GM23338 (cell line): Measurements from ENCODE around the gene NNT. TPM values are rescaled to one million over a fixed set of nuclear protein-coding genes. Genes with fewer than 3 reads are reported as not detected.

Source experiments
- ATAC-seq: fragments of 200-7000 bp; cut with Tn5 transposase; 3 replicates; pipeline ENCODE4 v1.9.1; 2020
- DNase-seq: peaks from one replicate; pipeline ENCODE4 v3.0.0-alpha.2; 2015; ENCODE audit warnings: low spot score
- H2AFZ ChIP-seq: fragments of 200-600 bp; sonication (generic); 2 replicates; pipeline ENCODE4 v1.8.0; 2016; ENCODE audit warnings: antibody characterized with exemption, mild to moderate bottlenecking, moderate library complexity
- H3F3A ChIP-seq: fragments of 200-600 bp; sonication (generic); replicated peaks from 2 replicates; pipeline ENCODE4 v1.8.0; 2017; ENCODE audit warnings: antibody characterized with exemption, mixed run types, low read depth
- H3K27ac ChIP-seq: fragments of 200-600 bp; sonication (generic); 2 replicates; pipeline ENCODE4 v1.6.1; 2016; ENCODE audit warnings: low read depth
- H3K27me3 ChIP-seq: fragments of 200-600 bp; sonication (generic); 2 replicates; pipeline ENCODE4 v1.8.0; 2016; ENCODE audit warnings: mild to moderate bottlenecking, mixed run types, moderate library complexity; ENCODE audit not compliant: insufficient read depth
- H3K36me3 ChIP-seq: fragments of 200-600 bp; sonication (generic); 2 replicates; pipeline ENCODE4 v1.8.0; 2016; ENCODE audit warnings: mild to moderate bottlenecking; ENCODE audit not compliant: insufficient read depth
- H3K4me1 ChIP-seq: fragments of 200-600 bp; sonication (generic); 2 replicates; pipeline ENCODE4 v1.8.0; 2016; ENCODE audit warnings: mild to moderate bottlenecking, moderate library complexity; ENCODE audit not compliant: insufficient read depth
- H3K4me2 ChIP-seq: fragments of 200-600 bp; sonication (generic); 2 replicates; pipeline ENCODE4 v1.7.1; 2017; ENCODE audit warnings: mixed run types
- H3K4me3 ChIP-seq: fragments of 200-600 bp; sonication (generic); 2 replicates; pipeline ENCODE4 v1.6.1; 2016; ENCODE audit warnings: mixed run types
- H3K79me2 ChIP-seq: fragments of 200-600 bp; sonication (generic); replicated peaks from 2 replicates; pipeline ENCODE4 v1.8.0; 2017; ENCODE audit warnings: mild to moderate bottlenecking; ENCODE audit not compliant: insufficient read depth
- H3K9me2 ChIP-seq: fragments of 200-600 bp; sonication (generic); 2 replicates; pipeline ENCODE4 v1.8.0; 2017; ENCODE audit not compliant: insufficient read depth
- H4K20me1 ChIP-seq: fragments of 200-600 bp; sonication (generic); replicated peaks from 2 replicates; pipeline ENCODE4 v1.8.0; 2017; ENCODE audit warnings: mild to moderate bottlenecking; ENCODE audit not compliant: insufficient read depth
- H3K27ac Mint-ChIP-seq: 2 replicates; pipeline ENCODE4 v1.8.0; 2020; ENCODE audit warnings: inconsistent platforms, mild to moderate bottlenecking, moderate library complexity, mixed read lengths
- H3K27me3 Mint-ChIP-seq: 3 replicates; pipeline ENCODE4 v1.8.0; 2022; ENCODE audit warnings: low read depth, mild to moderate bottlenecking, moderate library complexity, mixed read lengths, inconsistent platforms; ENCODE audit not compliant: insufficient read depth, poor library complexity
- H3K36me3 Mint-ChIP-seq: 3 replicates; pipeline ENCODE4 v1.8.0; 2021; ENCODE audit warnings: low read depth, mild to moderate bottlenecking, inconsistent platforms, moderate library complexity, mixed read lengths
- H3K4me1 Mint-ChIP-seq: 3 replicates; pipeline ENCODE4 v1.8.0; 2020; ENCODE audit warnings: mild to moderate bottlenecking, inconsistent platforms, mixed read lengths
- H3K4me3 Mint-ChIP-seq: 3 replicates; pipeline ENCODE4 v1.8.0; 2021; ENCODE audit warnings: moderate library complexity, mild to moderate bottlenecking, inconsistent platforms, mixed read lengths
- H3K9me3 Mint-ChIP-seq: 3 replicates; pipeline ENCODE4 v1.8.0; 2020; ENCODE audit warnings: moderate library complexity, mild to moderate bottlenecking, inconsistent platforms, mixed read lengths
- CREB1 ChIP-seq: fragments of 250-450 bp; sonication (Bioruptor Pico); IDR thresholded peaks from 2 replicates; pipeline ENCODE4 v1.5.0; 2020; ENCODE audit warnings: low read depth, mild to moderate bottlenecking, moderate library complexity
- EZH2 ChIP-seq: fragments of 200-600 bp; sonication (generic); IDR thresholded peaks from one replicate; pipeline ENCODE4 v1.8.0; 2017; ENCODE audit warnings: antibody characterized with exemption, mild to moderate bottlenecking, low read depth; ENCODE audit not compliant: unreplicated experiment
- EZH2phosphoT487 ChIP-seq: fragments of 200-600 bp; sonication (generic); IDR thresholded peaks from one replicate; pipeline ENCODE4 v1.8.1; 2018; ENCODE audit warnings: antibody characterized with exemption; ENCODE audit not compliant: unreplicated experiment
- JUNB ChIP-seq: IDR thresholded peaks from one replicate; pipeline ENCODE4 v1.6.1; 2016; ENCODE audit warnings: antibody characterized with exemption; ENCODE audit not compliant: unreplicated experiment
- NANOG ChIP-seq: IDR thresholded peaks from 2 replicates; pipeline ENCODE4 v1.6.1; 2016; ENCODE audit warnings: antibody characterized with exemption, borderline replicate concordance
- POLR2AphosphoS5 ChIP-seq: IDR thresholded peaks from 2 replicates; pipeline ENCODE4 v1.6.1; 2016; ENCODE audit warnings: antibody characterized with exemption, low read depth
- STAT1 ChIP-seq: IDR thresholded peaks from one replicate; pipeline ENCODE4 v1.6.1; 2016; ENCODE audit warnings: antibody characterized with exemption; ENCODE audit not compliant: unreplicated experiment
- ZNF114 ChIP-seq: fragments of 250-450 bp; sonication (Bioruptor Pico); IDR thresholded peaks from 2 replicates; pipeline ENCODE4 v1.5.0; 2020; ENCODE audit warnings: mild to moderate bottlenecking, moderate library complexity
- ZNF331 ChIP-seq: fragments of 250-450 bp; sonication (Bioruptor Pico); IDR thresholded peaks from 2 replicates; pipeline ENCODE4 v1.5.0; 2020; ENCODE audit warnings: low read depth, mild to moderate bottlenecking, moderate library complexity
- polyA plus RNA-seq: library from polyadenylated mRNA; unstranded; fragments of >200 nt; fragmentation: Nextera tagmentation; extraction: Ambion mirVana; gene quantifications from 2 replicates; pipeline ENCODE4 v1.2.1, GENCODE V29; 2016
- total RNA-seq: library from RNA; depleted of rRNA; stranded (reverse); fragments of >200 nt; shearing (Covaris generic); gene quantifications from 2 replicates; pipeline ENCODE4 v1.2.3, GENCODE V29; 2014
- TF ChIP-seq, protein P1 (sequence below), 2 experiments: fragments of 200-600 bp in 1 of 2; sonication (generic) in 1 of 2; conservative IDR thresholded peaks; 2 replicates each; pipeline versions ENCODE4 v1.5.1 to v1.6.1; 2016 to 2017; ENCODE audit warnings: antibody characterized with exemption in 2 of 2, low read depth in 2 of 2, mild to moderate bottlenecking in 2 of 2, moderate library complexity in 1 of 2
- TF ChIP-seq, protein P2 (sequence below): fragments of 250-450 bp; sonication (Bioruptor Pico); IDR thresholded peaks from 2 replicates; pipeline ENCODE4 v1.5.0; 2020; ENCODE audit warnings: mild to moderate bottlenecking, moderate library complexity
- TF ChIP-seq, protein P3 (sequence below): IDR thresholded peaks from 2 replicates; pipeline ENCODE4 v1.6.1; 2016; ENCODE audit warnings: antibody characterized with exemption
- TF ChIP-seq, protein P4 (sequence below): IDR thresholded peaks from one replicate; pipeline ENCODE4 v1.6.1; 2018; ENCODE audit warnings: antibody characterized with exemption; ENCODE audit not compliant: unreplicated experiment

Gene NNT
- total and polyA plus RNA-seq, 2 experiments from 2014 or later, result 10.8 to 15.9 TPM

DNA sequence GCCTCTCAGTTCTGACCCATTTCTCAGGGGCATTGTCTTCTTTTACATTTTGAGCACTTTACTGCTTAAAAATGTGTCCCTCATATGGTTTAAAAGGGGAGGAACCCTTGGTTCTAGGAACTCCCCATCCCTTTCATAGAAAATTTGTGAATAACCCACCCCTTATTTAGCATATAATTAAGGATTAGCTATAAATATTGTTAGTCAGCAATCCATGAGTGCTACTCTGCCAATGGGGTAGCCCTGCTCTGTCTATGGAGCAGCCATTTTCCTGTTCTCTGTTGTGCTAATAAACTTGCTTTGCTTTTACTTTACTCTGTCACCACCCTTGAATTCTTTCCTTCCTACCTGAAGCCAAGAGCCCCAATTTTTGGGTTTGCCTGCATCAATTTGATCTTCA is 12.3 kb upstream of the NNT start:
- ATAC-seq, result no peak
- Mint-ChIP-seq H3K27ac (peak overlapping the region; percentile 43; the same call in 1 of the 2 replicates), H3K9me3 (peaks cover 3% of the 10 kb centered on the region; the same call in 2 of the 3 replicates), H3K36me3 (peaks cover 3% of the 10 kb centered on the region; the same call in 2 of the 3 replicates), H3K4me1 (peaks cover 12% of the 10 kb centered on the region), H3K4me3 (no peak overlapping the region), H3K27me3 (peaks cover 3% of the 10 kb centered on the region)
- Histone ChIP-seq H3K79me2 (no peaks in the 10 kb centered on the region), H4K20me1 (no peaks in the 10 kb centered on the region), H3K4me1 (peaks cover 12% of the 10 kb centered on the region), H3K27ac (no peak overlapping the region), H3K36me3 (no peaks in the 10 kb centered on the region), H3F3A (no peaks in the 10 kb centered on the region), H3K9me2 (peaks cover 7% of the 10 kb centered on the region; the same call in 1 of the 2 replicates), H2AFZ (peak overlapping the region; percentile 80; the same call in 1 of the 2 replicates), H3K4me2 (peak overlapping the region; percentile 33; the same call in 1 of the 2 replicates), H3K27me3 (no peaks in the 10 kb centered on the region), H3K4me3 (no peak overlapping the region)
- DNase-seq, result no peak
- TF ChIP-seq EZH2phosphoT487 (no peak), STAT1 (no peak), JUNB (no peak), EZH2 (no peak), POLR2AphosphoS5 (no peak), NANOG (no peak), CREB1 (CRISPR knock-in tag) (no peak), ZNF114 (no peak), ZNF331 (CRISPR knock-in tag) (no peak)
- TF ChIP-seq, protein P1, sequence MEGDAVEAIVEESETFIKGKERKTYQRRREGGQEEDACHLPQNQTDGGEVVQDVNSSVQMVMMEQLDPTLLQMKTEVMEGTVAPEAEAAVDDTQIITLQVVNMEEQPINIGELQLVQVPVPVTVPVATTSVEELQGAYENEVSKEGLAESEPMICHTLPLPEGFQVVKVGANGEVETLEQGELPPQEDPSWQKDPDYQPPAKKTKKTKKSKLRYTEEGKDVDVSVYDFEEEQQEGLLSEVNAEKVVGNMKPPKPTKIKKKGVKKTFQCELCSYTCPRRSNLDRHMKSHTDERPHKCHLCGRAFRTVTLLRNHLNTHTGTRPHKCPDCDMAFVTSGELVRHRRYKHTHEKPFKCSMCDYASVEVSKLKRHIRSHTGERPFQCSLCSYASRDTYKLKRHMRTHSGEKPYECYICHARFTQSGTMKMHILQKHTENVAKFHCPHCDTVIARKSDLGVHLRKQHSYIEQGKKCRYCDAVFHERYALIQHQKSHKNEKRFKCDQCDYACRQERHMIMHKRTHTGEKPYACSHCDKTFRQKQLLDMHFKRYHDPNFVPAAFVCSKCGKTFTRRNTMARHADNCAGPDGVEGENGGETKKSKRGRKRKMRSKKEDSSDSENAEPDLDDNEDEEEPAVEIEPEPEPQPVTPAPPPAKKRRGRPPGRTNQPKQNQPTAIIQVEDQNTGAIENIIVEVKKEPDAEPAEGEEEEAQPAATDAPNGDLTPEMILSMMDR (conservative IDR thresholded peaks at IDR 0.05; ENCODE audit: low read depth in 2 of 2), result no peak
- TF ChIP-seq, protein P2, sequence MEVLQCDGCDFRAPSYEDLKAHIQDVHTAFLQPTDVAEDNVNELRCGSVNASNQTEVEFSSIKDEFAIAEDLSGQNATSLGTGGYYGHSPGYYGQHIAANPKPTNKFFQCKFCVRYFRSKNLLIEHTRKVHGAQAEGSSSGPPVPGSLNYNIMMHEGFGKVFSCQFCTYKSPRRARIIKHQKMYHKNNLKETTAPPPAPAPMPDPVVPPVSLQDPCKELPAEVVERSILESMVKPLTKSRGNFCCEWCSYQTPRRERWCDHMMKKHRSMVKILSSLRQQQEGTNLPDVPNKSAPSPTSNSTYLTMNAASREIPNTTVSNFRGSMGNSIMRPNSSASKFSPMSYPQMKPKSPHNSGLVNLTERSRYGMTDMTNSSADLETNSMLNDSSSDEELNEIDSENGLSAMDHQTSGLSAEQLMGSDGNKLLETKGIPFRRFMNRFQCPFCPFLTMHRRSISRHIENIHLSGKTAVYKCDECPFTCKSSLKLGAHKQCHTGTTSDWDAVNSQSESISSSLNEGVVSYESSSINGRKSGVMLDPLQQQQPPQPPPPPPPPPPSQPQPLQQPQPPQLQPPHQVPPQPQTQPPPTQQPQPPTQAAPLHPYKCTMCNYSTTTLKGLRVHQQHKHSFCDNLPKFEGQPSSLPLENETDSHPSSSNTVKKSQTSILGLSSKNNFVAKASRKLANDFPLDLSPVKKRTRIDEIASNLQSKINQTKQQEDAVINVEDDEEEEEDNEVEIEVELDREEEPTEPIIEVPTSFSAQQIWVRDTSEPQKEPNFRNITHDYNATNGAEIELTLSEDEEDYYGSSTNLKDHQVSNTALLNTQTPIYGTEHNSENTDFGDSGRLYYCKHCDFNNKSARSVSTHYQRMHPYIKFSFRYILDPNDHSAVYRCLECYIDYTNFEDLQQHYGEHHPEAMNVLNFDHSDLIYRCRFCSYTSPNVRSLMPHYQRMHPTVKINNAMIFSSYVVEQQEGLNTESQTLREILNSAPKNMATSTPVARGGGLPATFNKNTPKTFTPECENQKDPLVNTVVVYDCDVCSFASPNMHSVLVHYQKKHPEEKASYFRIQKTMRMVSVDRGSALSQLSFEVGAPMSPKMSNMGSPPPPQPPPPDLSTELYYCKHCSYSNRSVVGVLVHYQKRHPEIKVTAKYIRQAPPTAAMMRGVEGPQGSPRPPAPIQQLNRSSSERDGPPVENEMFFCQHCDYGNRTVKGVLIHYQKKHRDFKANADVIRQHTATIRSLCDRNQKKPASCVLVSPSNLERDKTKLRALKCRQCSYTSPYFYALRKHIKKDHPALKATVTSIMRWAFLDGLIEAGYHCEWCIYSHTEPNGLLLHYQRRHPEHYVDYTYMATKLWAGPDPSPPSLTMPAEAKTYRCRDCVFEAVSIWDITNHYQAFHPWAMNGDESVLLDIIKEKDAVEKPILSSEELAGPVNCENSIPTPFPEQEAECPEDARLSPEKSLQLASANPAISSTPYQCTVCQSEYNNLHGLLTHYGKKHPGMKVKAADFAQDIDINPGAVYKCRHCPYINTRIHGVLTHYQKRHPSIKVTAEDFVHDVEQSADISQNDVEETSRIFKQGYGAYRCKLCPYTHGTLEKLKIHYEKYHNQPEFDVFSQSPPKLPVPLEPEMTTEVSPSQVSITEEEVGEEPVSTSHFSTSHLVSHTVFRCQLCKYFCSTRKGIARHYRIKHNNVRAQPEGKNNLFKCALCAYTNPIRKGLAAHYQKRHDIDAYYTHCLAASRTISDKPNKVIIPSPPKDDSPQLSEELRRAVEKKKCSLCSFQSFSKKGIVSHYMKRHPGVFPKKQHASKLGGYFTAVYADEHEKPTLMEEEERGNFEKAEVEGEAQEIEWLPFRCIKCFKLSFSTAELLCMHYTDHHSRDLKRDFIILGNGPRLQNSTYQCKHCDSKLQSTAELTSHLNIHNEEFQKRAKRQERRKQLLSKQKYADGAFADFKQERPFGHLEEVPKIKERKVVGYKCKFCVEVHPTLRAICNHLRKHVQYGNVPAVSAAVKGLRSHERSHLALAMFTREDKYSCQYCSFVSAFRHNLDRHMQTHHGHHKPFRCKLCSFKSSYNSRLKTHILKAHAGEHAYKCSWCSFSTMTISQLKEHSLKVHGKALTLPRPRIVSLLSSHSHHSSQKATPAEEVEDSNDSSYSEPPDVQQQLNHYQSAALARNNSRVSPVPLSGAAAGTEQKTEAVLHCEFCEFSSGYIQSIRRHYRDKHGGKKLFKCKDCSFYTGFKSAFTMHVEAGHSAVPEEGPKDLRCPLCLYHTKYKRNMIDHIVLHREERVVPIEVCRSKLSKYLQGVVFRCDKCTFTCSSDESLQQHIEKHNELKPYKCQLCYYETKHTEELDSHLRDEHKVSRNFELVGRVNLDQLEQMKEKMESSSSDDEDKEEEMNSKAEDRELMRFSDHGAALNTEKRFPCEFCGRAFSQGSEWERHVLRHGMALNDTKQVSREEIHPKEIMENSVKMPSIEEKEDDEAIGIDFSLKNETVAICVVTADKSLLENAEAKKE (CRISPR knock-in tag), result no peak
- TF ChIP-seq, protein P3, sequence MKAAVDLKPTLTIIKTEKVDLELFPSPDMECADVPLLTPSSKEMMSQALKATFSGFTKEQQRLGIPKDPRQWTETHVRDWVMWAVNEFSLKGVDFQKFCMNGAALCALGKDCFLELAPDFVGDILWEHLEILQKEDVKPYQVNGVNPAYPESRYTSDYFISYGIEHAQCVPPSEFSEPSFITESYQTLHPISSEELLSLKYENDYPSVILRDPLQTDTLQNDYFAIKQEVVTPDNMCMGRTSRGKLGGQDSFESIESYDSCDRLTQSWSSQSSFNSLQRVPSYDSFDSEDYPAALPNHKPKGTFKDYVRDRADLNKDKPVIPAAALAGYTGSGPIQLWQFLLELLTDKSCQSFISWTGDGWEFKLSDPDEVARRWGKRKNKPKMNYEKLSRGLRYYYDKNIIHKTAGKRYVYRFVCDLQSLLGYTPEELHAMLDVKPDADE, result no peak
- TF ChIP-seq, protein P4, sequence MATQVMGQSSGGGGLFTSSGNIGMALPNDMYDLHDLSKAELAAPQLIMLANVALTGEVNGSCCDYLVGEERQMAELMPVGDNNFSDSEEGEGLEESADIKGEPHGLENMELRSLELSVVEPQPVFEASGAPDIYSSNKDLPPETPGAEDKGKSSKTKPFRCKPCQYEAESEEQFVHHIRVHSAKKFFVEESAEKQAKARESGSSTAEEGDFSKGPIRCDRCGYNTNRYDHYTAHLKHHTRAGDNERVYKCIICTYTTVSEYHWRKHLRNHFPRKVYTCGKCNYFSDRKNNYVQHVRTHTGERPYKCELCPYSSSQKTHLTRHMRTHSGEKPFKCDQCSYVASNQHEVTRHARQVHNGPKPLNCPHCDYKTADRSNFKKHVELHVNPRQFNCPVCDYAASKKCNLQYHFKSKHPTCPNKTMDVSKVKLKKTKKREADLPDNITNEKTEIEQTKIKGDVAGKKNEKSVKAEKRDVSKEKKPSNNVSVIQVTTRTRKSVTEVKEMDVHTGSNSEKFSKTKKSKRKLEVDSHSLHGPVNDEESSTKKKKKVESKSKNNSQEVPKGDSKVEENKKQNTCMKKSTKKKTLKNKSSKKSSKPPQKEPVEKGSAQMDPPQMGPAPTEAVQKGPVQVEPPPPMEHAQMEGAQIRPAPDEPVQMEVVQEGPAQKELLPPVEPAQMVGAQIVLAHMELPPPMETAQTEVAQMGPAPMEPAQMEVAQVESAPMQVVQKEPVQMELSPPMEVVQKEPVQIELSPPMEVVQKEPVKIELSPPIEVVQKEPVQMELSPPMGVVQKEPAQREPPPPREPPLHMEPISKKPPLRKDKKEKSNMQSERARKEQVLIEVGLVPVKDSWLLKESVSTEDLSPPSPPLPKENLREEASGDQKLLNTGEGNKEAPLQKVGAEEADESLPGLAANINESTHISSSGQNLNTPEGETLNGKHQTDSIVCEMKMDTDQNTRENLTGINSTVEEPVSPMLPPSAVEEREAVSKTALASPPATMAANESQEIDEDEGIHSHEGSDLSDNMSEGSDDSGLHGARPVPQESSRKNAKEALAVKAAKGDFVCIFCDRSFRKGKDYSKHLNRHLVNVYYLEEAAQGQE, result no peak
